ENCODE measurements around the gene TMEM45A.

DNA sequence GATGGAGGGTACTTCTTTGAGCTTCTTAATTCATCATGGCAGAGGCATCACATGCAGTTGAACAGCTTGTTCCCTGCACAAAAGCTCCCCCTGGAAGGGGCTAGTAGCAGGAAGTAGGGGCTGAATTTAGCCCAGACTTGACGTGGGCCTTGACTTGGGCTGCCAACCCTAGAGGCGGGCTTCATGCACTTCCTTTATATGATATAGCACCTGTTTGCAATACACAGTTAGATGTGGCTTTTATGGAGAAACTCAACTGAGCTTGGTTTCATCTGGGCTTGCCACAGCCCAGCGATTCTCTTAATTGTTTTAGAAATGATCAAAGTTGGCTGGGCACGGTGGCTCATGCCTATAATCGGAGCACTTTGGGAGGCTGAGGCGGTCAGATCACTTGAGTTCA lies 83.3 kb downstream of the TMEM45A start:
- TF ChIP-seq, protein P1, sequence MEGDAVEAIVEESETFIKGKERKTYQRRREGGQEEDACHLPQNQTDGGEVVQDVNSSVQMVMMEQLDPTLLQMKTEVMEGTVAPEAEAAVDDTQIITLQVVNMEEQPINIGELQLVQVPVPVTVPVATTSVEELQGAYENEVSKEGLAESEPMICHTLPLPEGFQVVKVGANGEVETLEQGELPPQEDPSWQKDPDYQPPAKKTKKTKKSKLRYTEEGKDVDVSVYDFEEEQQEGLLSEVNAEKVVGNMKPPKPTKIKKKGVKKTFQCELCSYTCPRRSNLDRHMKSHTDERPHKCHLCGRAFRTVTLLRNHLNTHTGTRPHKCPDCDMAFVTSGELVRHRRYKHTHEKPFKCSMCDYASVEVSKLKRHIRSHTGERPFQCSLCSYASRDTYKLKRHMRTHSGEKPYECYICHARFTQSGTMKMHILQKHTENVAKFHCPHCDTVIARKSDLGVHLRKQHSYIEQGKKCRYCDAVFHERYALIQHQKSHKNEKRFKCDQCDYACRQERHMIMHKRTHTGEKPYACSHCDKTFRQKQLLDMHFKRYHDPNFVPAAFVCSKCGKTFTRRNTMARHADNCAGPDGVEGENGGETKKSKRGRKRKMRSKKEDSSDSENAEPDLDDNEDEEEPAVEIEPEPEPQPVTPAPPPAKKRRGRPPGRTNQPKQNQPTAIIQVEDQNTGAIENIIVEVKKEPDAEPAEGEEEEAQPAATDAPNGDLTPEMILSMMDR (IDR thresholded peaks at IDR 0.05), result no peak
- TF ChIP-seq POLR2A (IDR thresholded peaks at IDR 0.05), result no peak

All from heart left ventricle (tissue), 13 donors.